ENCODE data around the gene ZNRF3.

DNA sequence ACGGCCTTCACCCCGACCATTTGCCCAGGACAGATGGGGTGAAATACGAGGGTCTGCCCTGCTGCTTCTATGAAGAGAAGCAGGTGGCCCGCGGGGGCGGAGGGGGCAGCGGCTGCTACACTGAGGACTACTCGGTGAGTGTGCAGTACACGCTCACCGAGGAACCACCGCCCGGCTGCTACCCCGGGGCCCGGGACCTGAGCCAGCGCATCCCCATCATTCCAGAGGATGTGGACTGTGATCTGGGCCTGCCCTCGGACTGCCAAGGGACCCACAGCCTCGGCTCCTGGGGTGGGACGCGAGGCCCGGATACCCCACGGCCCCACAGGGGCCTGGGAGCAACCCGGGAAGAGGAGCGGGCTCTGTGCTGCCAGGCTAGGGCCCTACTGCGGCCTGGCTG lies 167.1 kb downstream of the ZNRF3 start:
- TF ChIP-seq, protein P1, sequence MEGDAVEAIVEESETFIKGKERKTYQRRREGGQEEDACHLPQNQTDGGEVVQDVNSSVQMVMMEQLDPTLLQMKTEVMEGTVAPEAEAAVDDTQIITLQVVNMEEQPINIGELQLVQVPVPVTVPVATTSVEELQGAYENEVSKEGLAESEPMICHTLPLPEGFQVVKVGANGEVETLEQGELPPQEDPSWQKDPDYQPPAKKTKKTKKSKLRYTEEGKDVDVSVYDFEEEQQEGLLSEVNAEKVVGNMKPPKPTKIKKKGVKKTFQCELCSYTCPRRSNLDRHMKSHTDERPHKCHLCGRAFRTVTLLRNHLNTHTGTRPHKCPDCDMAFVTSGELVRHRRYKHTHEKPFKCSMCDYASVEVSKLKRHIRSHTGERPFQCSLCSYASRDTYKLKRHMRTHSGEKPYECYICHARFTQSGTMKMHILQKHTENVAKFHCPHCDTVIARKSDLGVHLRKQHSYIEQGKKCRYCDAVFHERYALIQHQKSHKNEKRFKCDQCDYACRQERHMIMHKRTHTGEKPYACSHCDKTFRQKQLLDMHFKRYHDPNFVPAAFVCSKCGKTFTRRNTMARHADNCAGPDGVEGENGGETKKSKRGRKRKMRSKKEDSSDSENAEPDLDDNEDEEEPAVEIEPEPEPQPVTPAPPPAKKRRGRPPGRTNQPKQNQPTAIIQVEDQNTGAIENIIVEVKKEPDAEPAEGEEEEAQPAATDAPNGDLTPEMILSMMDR (IDR thresholded peaks at IDR 0.05), result no peak
- TF ChIP-seq EZH2 (IDR thresholded peaks at IDR 0.05; ENCODE audit: borderline replicate concordance, insufficient read depth, low read depth, low read length, poor library complexity, severe bottlenecking), result no peak
